Measurements from ENCODE around the gene NFIA.

- TF ChIP-seq CTCF (conservative IDR thresholded peaks at IDR 0.05 in 1 of 2, IDR thresholded peaks at IDR 0.05 in 1 of 2; ENCODE audit: low read depth in 1 of 2, low read length in 2 of 2) (no peak), EZH2 (IDR thresholded peaks at IDR 0.05; ENCODE audit: low read length, missing control alignments) (no peak)
Measured at GRCh38 chr1:61143821-61144424, 61.6 kb downstream of the NFIA start.

All from fibroblast of lung (primary cell).